GM19238 (cell line): Measurements from ENCODE around the gene TRABD2A.
"Not testable (repeated sequence)": the region's sequence is repeated elsewhere in the genome, so short reads cannot be mapped to it uniquely, and the experiment has no call there.

Experiments
- DNase-seq: peaks from one replicate; pipeline ENCODE4 v3.0.0; 2011; ENCODE audit warnings: low spot score; ENCODE audit not compliant: insufficient read length

TRABD2A gene

DNA sequence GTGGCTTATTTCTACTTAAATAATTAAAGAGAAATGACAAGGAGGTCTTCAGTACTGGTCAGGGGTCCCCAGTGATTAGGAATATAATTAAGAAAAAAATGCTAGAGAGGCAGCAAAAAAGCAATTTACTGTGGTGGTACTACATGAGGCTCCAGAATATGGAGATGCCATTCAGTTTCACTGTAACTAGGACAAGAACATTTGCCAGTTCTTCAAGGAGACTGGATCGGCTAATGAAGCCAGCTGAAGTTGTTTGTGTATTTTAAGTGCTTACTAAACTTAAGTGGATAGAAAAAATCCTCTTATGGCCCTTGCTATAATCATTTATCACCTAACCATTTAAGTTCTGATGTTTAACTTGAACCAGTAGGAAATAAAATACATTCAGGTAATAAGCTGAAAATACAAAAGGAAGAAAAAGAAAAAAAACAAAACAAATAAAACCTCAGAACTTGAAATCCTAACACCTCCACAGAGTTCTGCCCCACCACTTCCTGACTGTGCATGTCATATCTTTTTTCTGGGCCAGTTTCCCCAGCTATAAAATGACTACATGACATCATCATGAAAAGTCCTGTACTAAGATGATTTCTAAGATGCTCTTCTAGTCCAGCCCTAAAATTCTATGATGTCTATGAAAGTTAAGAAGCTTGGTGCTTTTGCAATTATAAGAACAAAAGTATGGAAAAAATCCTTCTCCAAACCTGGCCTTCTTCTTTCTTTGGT lies 98.0 kb downstream of the TRABD2A start:
- no peak for DNase-seq

- DNase-seq: no peak
Measured at GRCh38 chr2:84781942-84782716, 98.8 kb downstream of the TRABD2A start.

DNA sequence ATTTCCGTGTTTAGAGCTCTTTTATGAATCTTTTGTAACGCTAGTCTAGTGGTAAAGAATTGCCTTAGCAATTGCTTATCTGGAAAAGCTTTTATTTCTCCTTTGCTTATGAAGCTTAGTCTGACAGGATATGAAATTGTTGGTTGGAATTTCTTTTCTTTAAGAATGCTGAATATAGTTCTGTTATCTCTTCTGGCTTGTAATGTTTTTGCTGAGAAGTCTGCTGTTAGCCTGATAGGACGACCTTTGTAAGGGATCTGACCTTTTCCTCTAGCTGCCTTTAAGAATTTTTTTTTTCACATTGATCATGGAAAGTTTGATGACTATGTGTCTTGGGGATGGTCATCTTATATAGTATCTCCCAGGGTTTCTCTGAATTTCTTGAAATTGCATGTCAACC lies 101.1 kb downstream of the TRABD2A start:
- DNase-seq: no peak

- DNase-seq: no peak
Measured at GRCh38 chr2:84778911-84779690, 101.8 kb downstream of the TRABD2A start.

DNA sequence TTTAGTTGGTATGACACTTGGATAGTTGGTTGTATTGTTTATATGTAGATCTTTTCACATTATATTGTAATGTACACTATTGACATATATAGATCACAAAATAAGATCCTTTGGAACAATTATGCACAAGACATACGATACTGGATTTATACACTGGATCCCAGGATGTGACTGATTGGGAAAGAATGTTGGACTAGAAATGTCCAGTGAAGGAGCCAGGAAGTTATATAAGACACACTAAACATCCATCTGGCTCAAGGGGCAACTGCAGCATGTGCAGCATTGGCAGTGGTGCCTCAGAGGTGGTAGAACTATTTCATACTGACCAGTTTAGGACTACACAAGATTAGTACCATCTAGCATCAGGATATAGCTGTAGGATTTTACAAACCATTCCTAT lies 104.9 kb downstream of the TRABD2A start:
- DNase-seq: no peak

- not testable (repeated sequence) for DNase-seq
Measured at GRCh38 chr2:84773562-84773961, 107.3 kb downstream of the TRABD2A start.
